Measurements from ENCODE around the gene FUT7.

The FUT7 gene

DNA sequence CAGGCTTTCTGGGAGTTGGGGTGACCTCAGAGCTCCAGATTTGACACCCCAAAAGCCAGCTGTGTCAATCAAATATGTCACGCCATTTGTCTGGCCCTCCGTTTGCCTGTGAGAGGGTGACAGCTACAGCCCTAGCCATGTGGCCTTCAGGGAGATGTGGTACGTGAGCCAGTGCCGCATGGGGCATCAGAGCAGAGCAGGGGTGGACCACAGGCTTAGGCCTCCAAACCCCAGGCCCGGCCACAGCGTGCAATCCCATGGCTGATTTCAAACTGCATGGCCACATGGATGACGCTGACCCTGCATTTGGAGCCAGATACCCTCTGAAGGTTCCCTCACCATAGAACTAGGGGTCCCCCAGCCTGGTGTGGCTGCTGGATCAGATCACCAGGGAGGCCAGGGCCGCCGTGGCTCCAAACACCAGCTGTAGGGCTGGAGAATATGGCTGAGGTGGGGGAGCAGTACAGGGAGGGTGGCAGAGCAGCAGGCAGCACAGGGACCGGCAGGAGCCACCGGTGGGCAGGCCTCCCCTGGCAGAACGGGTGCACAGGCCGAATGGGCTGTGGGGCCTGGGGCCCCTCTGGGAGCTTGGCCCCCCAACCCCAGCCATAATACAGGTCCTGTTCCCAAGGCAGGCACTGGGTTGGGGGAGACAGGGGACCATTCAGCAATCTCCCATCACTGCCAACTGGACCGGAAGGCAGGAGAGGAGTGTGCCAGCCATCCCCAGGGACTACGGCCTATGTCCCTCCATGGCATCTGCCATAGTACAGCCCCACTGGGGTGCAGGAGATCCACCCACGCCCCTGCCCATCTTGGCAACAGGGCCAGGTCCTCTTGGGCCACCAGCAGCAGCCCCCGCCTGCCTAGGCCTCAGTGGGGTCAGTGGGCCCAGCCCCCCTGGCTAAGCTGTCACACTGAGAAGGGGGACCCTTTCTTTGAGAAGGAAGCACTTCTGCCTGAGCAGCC, 36.9 kb upstream of the FUT7 start:
- peak overlapping the region; percentile 36 for H3K4me2 ChIP-seq (ENCODE audit: low read length)
- no peak overlapping the region for H4K5ac ChIP-seq (ENCODE audit: low read length)
- H3K79me2 ChIP-seq (ENCODE audit: control insufficient read depth, insufficient read depth, low read length) = no peaks in the 10 kb centered on the region
- no peak for DNase-seq
- peak overlapping the region; percentile 65 for H3K9ac ChIP-seq (ENCODE audit: low read length)
- no peaks in the 10 kb centered on the region for H3K4me1 ChIP-seq (ENCODE audit: control insufficient read depth, low read depth, low read length)
- no peak overlapping the region for H3K4ac ChIP-seq (ENCODE audit: low read depth, low read length)
- no peak overlapping the region for H3K23ac ChIP-seq (ENCODE audit: low read length)
- peak overlapping the region; percentile 49 for H3K56ac ChIP-seq (ENCODE audit: low read length)
- no peak overlapping the region for H2BK5ac ChIP-seq (ENCODE audit: low read length)
- no peaks in the 10 kb centered on the region for H3K27me3 ChIP-seq (ENCODE audit: insufficient read depth, low read length, poor library complexity)
- no peak overlapping the region for H2BK15ac ChIP-seq (replicated peaks; ENCODE audit: low read depth)
- H2AK5ac ChIP-seq (ENCODE audit: low read length) = no peak overlapping the region
- no peak overlapping the region for H4K8ac ChIP-seq (ENCODE audit: low read depth, low read length)
- H3K79me1 ChIP-seq (ENCODE audit: low read length) = peaks cover 2% of the 10 kb centered on the region
- no peak overlapping the region for H3K4me3 ChIP-seq (ENCODE audit: low read length)
- no peak overlapping the region for H2BK120ac ChIP-seq (ENCODE audit: low read depth, low read length)
- H3K18ac ChIP-seq (ENCODE audit: low read length) = no peak overlapping the region
- H3K27ac ChIP-seq (ENCODE audit: low read depth, low read length) = no peak overlapping the region
- H3K36me3 ChIP-seq (ENCODE audit: control insufficient read depth, insufficient read depth, low read length) = no peaks in the 10 kb centered on the region
- WGBS (ENCODE audit: extremely low coverage, insufficient coverage, low lambda C conversion rate) = no CpG with 5 or more reads among the region's 17 CpGs

DNA sequence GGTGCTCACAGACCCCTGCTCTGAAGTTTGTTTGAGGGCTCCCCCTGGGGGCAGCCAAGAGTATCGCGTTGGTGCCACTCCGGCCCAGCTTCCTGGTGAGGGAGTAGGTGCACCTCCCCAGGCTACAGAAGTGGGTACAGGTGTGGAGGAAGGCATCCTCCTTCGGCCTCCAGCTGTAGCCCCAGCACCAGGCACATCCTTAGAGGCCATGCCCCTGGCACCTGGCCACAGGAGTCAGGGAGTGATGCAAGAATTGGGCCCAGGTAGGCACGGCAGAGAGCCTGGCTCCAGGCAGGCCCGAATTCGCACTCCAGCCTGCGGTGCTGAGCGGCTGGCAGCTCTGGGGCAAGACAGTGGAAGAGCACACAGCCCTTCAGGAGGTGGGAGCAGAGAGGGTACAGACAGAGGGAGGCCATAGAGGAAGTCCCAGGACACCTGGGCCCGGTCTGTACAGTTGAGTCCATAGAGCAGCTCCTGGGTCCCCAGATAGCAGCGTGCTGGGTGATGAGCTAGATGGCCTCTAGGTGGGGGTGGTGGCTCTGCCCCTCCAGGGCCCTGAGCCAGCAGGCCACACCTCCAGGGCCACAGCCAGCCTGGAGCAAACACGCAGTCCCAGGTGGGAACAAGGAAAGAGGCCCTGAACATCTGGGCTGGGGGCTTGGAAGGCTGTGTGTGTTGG, 36.1 kb upstream of the FUT7 start:
- Histone ChIP-seq H3K36me3 (ENCODE audit: control insufficient read depth, insufficient read depth, low read length) (no peaks in the 10 kb centered on the region), H3K27ac (ENCODE audit: low read depth, low read length) (no peak overlapping the region), H2BK5ac (ENCODE audit: low read length) (no peak overlapping the region), H3K56ac (ENCODE audit: low read length) (no peak overlapping the region), H3K4me3 (ENCODE audit: low read length) (no peak overlapping the region), H2AK5ac (ENCODE audit: low read length) (no peak overlapping the region), H2BK120ac (ENCODE audit: low read depth, low read length) (no peak overlapping the region), H3K27me3 (ENCODE audit: insufficient read depth, low read length, poor library complexity) (no peaks in the 10 kb centered on the region), H3K18ac (ENCODE audit: low read length) (no peak overlapping the region), H4K8ac (ENCODE audit: low read depth, low read length) (no peak overlapping the region), H3K79me2 (ENCODE audit: control insufficient read depth, insufficient read depth, low read length) (no peaks in the 10 kb centered on the region), H3K23ac (ENCODE audit: low read length) (no peak overlapping the region), H2BK15ac (replicated peaks; ENCODE audit: low read depth) (no peak overlapping the region), H3K4me1 (ENCODE audit: control insufficient read depth, low read depth, low read length) (no peaks in the 10 kb centered on the region), H3K9ac (ENCODE audit: low read length) (no peak overlapping the region), H3K79me1 (ENCODE audit: low read length) (peaks cover 2% of the 10 kb centered on the region), H4K5ac (ENCODE audit: low read length) (no peak overlapping the region), H3K4ac (ENCODE audit: low read depth, low read length) (no peak overlapping the region), H3K4me2 (ENCODE audit: low read length) (no peak overlapping the region)
- no CpG with 5 or more reads among the region's 12 CpGs for WGBS (ENCODE audit: extremely low coverage, insufficient coverage, low lambda C conversion rate)
- DNase-seq = peak; percentile 87

DNA sequence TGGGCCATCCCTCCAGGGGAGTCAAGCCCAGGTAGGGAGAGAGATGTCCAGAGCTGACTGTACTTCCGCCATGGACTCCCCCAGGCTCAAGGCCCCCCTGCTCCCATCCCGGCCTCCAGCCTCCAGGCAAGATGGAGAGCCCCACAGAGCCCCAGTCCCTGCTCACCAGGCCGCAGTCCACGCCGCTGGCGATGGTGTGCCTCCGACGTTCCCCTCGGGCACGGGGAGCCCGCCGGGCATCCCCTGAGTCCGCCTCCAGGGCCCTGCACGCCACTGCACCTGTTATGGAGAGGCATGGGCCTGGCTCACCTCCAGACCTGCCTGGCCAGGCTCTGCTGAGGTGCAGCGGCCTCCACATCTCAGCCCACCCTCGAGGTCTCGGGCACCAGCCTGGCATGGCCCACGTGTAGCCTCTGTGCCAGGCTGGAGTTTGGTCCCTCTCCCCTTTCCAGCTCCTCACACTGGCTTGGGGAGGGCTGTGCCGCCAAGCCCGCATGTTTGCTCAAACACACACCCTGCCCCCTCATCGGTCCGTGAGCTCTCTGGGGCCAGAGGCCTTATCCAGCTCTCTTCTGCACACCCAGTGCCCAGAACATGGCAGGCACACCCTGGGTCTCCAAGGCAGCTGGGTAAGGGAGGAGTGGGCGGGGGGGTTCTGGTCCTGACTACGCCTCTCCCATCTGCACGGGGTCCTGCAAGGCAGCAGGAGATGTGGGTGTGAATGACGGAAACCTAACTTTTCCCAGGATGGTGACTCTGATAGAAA, 34.4 kb upstream of the FUT7 start:
- DNase-seq = no peak
- Histone ChIP-seq H3K23ac (ENCODE audit: low read length) (no peak overlapping the region), H3K18ac (ENCODE audit: low read length) (no peak overlapping the region), H4K8ac (ENCODE audit: low read depth, low read length) (no peak overlapping the region), H3K4me2 (ENCODE audit: low read length) (no peak overlapping the region), H4K5ac (ENCODE audit: low read length) (no peak overlapping the region), H3K27me3 (ENCODE audit: insufficient read depth, low read length, poor library complexity) (no peaks in the 10 kb centered on the region), H3K4me1 (ENCODE audit: control insufficient read depth, low read depth, low read length) (no peaks in the 10 kb centered on the region), H2AK5ac (ENCODE audit: low read length) (no peak overlapping the region), H2BK120ac (ENCODE audit: low read depth, low read length) (no peak overlapping the region), H3K79me1 (ENCODE audit: low read length) (peaks cover 2% of the 10 kb centered on the region), H3K4ac (ENCODE audit: low read depth, low read length) (no peak overlapping the region), H3K56ac (ENCODE audit: low read length) (no peak overlapping the region), H3K9ac (ENCODE audit: low read length) (no peak overlapping the region), H3K36me3 (ENCODE audit: control insufficient read depth, insufficient read depth, low read length) (no peaks in the 10 kb centered on the region), H2BK5ac (ENCODE audit: low read length) (no peak overlapping the region), H3K4me3 (ENCODE audit: low read length) (no peak overlapping the region), H3K27ac (ENCODE audit: low read depth, low read length) (no peak overlapping the region), H2BK15ac (replicated peaks; ENCODE audit: low read depth) (no peak overlapping the region), H3K79me2 (ENCODE audit: control insufficient read depth, insufficient read depth, low read length) (no peaks in the 10 kb centered on the region)
- no CpG with 5 or more reads among the region's 26 CpGs for WGBS (ENCODE audit: extremely low coverage, insufficient coverage, low lambda C conversion rate)

DNA sequence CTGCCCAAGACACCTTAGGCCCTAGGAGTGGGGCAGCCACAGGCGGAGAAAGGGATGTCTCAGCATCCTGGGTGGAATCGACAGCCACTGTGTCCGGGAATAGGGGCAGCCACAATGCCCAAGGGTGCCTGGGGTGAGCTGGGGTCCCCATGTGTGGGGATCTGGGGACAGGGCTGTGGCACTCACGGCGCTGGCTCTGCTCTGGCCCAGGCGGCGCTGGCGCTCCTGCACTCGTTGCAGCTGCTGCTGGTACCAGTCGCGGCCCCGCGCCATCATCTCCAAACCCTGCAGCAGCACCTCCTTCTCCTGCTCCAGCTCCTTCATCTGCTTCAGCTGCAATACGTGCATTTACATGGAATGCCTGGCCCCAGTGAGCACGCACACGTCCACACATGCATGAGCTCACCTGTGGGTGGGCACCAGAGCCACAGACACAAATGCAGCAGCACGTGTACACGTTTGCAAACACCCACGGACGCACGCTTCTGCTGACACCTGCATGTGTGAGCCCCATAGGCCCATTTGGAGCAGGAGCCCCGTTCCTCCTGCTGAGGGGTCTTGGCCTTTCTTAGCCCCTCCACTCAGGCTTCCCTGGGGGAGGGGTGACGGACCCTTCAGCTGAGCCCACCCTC, 33.6 kb upstream of the FUT7 start:
- Histone ChIP-seq H3K27me3 (ENCODE audit: insufficient read depth, low read length, poor library complexity) (no peaks in the 10 kb centered on the region), H3K4ac (ENCODE audit: low read depth, low read length) (no peak overlapping the region), H3K56ac (ENCODE audit: low read length) (no peak overlapping the region), H2AK5ac (ENCODE audit: low read length) (no peak overlapping the region), H4K8ac (ENCODE audit: low read depth, low read length) (no peak overlapping the region), H3K4me3 (ENCODE audit: low read length) (no peak overlapping the region), H3K79me1 (ENCODE audit: low read length) (peaks cover 2% of the 10 kb centered on the region), H2BK5ac (ENCODE audit: low read length) (no peak overlapping the region), H3K4me1 (ENCODE audit: control insufficient read depth, low read depth, low read length) (no peaks in the 10 kb centered on the region), H3K36me3 (ENCODE audit: control insufficient read depth, insufficient read depth, low read length) (no peaks in the 10 kb centered on the region), H3K4me2 (ENCODE audit: low read length) (no peak overlapping the region), H4K5ac (ENCODE audit: low read length) (no peak overlapping the region), H3K18ac (ENCODE audit: low read length) (no peak overlapping the region), H3K27ac (ENCODE audit: low read depth, low read length) (no peak overlapping the region), H2BK120ac (ENCODE audit: low read depth, low read length) (no peak overlapping the region), H3K23ac (ENCODE audit: low read length) (no peak overlapping the region), H3K9ac (ENCODE audit: low read length) (no peak overlapping the region), H3K79me2 (ENCODE audit: control insufficient read depth, insufficient read depth, low read length) (no peaks in the 10 kb centered on the region), H2BK15ac (replicated peaks; ENCODE audit: low read depth) (no peak overlapping the region)
- no peak for DNase-seq
- WGBS (ENCODE audit: extremely low coverage, insufficient coverage, low lambda C conversion rate) = no CpG with 5 or more reads among the region's 23 CpGs

DNA sequence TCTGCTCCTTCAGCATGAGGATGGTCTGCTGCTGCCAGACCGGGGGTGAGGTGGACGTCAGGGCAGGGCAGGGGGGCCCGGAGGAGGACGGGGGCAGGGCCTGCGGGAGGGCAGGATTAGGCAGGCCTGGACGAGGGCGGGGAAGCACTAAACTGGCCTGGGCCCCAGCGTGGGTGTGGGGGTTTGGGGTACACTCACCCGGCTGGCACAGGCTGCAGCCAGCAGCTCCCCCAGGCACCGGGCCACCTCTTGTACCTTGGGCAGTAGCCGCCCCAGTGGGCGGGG, 32.9 kb upstream of the FUT7 start:
- no CpG with 5 or more reads among the region's 12 CpGs for WGBS (ENCODE audit: extremely low coverage, insufficient coverage, low lambda C conversion rate)
- H3K4me3 ChIP-seq (ENCODE audit: low read length) = no peak overlapping the region
- H3K79me2 ChIP-seq (ENCODE audit: control insufficient read depth, insufficient read depth, low read length) = no peaks in the 10 kb centered on the region

More for the DNA sequence above, 32.9 kb upstream of the FUT7 start:
- H2BK15ac ChIP-seq (replicated peaks; ENCODE audit: low read depth) = no peak overlapping the region
- no peak overlapping the region for H2BK120ac ChIP-seq (ENCODE audit: low read depth, low read length)
- no peaks in the 10 kb centered on the region for H3K27me3 ChIP-seq (ENCODE audit: insufficient read depth, low read length, poor library complexity)
- no peak overlapping the region for H3K27ac ChIP-seq (ENCODE audit: low read depth, low read length)
- no peak overlapping the region for H3K9ac ChIP-seq (ENCODE audit: low read length)
- DNase-seq = no peak
- H2AK5ac ChIP-seq (ENCODE audit: low read length) = no peak overlapping the region
- H3K56ac ChIP-seq (ENCODE audit: low read length) = no peak overlapping the region
- H3K4me1 ChIP-seq (ENCODE audit: control insufficient read depth, low read depth, low read length) = no peaks in the 10 kb centered on the region
- H3K23ac ChIP-seq (ENCODE audit: low read length) = no peak overlapping the region
- H3K4me2 ChIP-seq (ENCODE audit: low read length) = no peak overlapping the region
- no peak overlapping the region for H3K4ac ChIP-seq (ENCODE audit: low read depth, low read length)
- no peak overlapping the region for H3K18ac ChIP-seq (ENCODE audit: low read length)
- peaks cover 2% of the 10 kb centered on the region for H3K79me1 ChIP-seq (ENCODE audit: low read length)
- H4K5ac ChIP-seq (ENCODE audit: low read length) = no peak overlapping the region
- no peak overlapping the region for H2BK5ac ChIP-seq (ENCODE audit: low read length)
- H3K36me3 ChIP-seq (ENCODE audit: control insufficient read depth, insufficient read depth, low read length) = no peaks in the 10 kb centered on the region
- no peak overlapping the region for H4K8ac ChIP-seq (ENCODE audit: low read depth, low read length)

Measured in mesendoderm (in vitro differentiated cells).